K562 (cell line): ENCODE data around the gene ABCF2. TPM values are rescaled to one million over a fixed set of nuclear protein-coding genes. Genes with fewer than 3 reads are reported as not detected.

Source experiments
- FOXJ2 ChIP-seq: fragments of 200-800 bp; sonication (Bioruptor generic); IDR thresholded peaks from 2 replicates; pipeline ENCODE4 v1.6.1; 2016; ENCODE audit warnings: missing genetic modification characterization, missing compliant biosample characterization
- HDAC2 ChIP-seq: fragments of 450-650 bp; IDR thresholded peaks from 2 replicates; pipeline ENCODE4 v1.6.1; 2016; ENCODE audit warnings: mild to moderate bottlenecking
- HMGN3 ChIP-seq: IDR thresholded peaks from 2 replicates; pipeline ENCODE4 v1.6.1; 2011; ENCODE audit warnings: borderline replicate concordance, low read depth, mild to moderate bottlenecking, mixed read lengths, low read length; ENCODE audit not compliant: insufficient read length; ENCODE audit errors: extremely low read depth
- KAT7 ChIP-seq: sonication (generic); formaldehyde crosslinking; IDR thresholded peaks from 2 replicates; pipeline ENCODE4 v1.8.0; 2022; ENCODE audit warnings: missing genetic modification reagents, mild to moderate bottlenecking, borderline replicate concordance
- NFATC3 ChIP-seq: fragments of 450-650 bp; IDR thresholded peaks from 2 replicates; pipeline ENCODE4 v1.6.1; 2017; ENCODE audit warnings: mild to moderate bottlenecking
- PHF21A ChIP-seq: fragments of 450-650 bp; IDR thresholded peaks from 2 replicates; pipeline ENCODE4 v1.6.1; 2017; ENCODE audit warnings: low read depth, borderline replicate concordance
- RBM14 ChIP-seq: fragments of 200-400 bp; formaldehyde crosslinking; IDR thresholded peaks from 2 replicates; pipeline ENCODE4 v1.6.1; 2018; ENCODE audit warnings: low read depth, mild to moderate bottlenecking, low read length, moderate library complexity, borderline replicate concordance; ENCODE audit not compliant: insufficient read depth
- TCFL5 ChIP-seq: fragments of 250-450 bp; sonication (Bioruptor Pico); conservative IDR thresholded peaks from 2 replicates; pipeline ENCODE4 v1.6.1; 2021; ENCODE audit warnings: mild to moderate bottlenecking, moderate library complexity, matching md5 sums
- TEAD4 ChIP-seq, 2 experiments: sonication (generic) in 1 of 2; formaldehyde crosslinking in 1 of 2; IDR thresholded peaks; 2 replicates each; pipeline versions ENCODE4 v1.6.1 to v1.8.0; 2012 to 2022; ENCODE audit warnings: borderline replicate concordance in 1 of 2, inconsistent platforms in 1 of 2, low read length in 1 of 2, mild to moderate bottlenecking in 1 of 2, missing genetic modification reagents in 1 of 2
- TOE1 ChIP-seq, 2 experiments: fragments of 450-650 bp in 1 of 2; sonication (generic) in 1 of 2; formaldehyde crosslinking in 1 of 2; IDR thresholded peaks; 2 replicates each; pipeline versions ENCODE4 v1.7.1 to v1.8.0; 2016 to 2022; ENCODE audit warnings: borderline replicate concordance in 2 of 2, mild to moderate bottlenecking in 2 of 2, antibody characterized with exemption in 1 of 2, inconsistent platforms in 1 of 2, low read depth in 1 of 2, missing genetic modification reagents in 1 of 2, moderate library complexity in 1 of 2
- TRIM28 ChIP-seq: fragments of 450-650 bp; IDR thresholded peaks from 2 replicates; pipeline ENCODE4 v1.6.1; 2017
- ZMIZ1 ChIP-seq, 2 experiments: fragments of 150-350 bp in 1 of 2; IDR thresholded peaks; 2 replicates each; pipeline ENCODE4 v1.6.1; 2012 to 2016; ENCODE audit warnings: low read depth in 2 of 2, low read length in 2 of 2, mild to moderate bottlenecking in 1 of 2, moderate library complexity in 1 of 2
- ZNF512 ChIP-seq: IDR thresholded peaks from 2 replicates; pipeline ENCODE4 v1.6.1; 2016; ENCODE audit warnings: missing genetic modification characterization, missing compliant biosample characterization
- ZNF79 ChIP-seq: fragments of 250-450 bp; sonication (Bioruptor Pico); IDR thresholded peaks from 2 replicates; pipeline ENCODE4 v1.4.0; 2020; ENCODE audit warnings: low read depth, mild to moderate bottlenecking, moderate library complexity
- polyA plus RNA-seq, 8 experiments: library from polyadenylated mRNA; depleted of rRNA in 4 of 8; stranded (reverse) in 5 of 8; unstranded in 3 of 8; fragments of >200 nt; fragmentation: Nextera tagmentation in 2 of 8; fragmentation: Illumina TruSeq in 1 of 8; extraction: Ambion mirVana in 2 of 8; extraction: Trizol in 1 of 8; gene quantifications; 2 replicates each; pipeline versions ENCODE4 v1.2.1 to v1.2.3, GENCODE V29; 2011 to 2014; ENCODE audit warnings: inconsistent platforms in 1 of 8, missing spikeins in 1 of 8
- total RNA-seq, 7 experiments: library from RNA; depleted of rRNA in 6 of 7; stranded (reverse); fragments of >200 nt in 6 of 7; fragmentation: Illumina TruSeq in 2 of 7; extraction: Trizol in 2 of 7; gene quantifications; 2 replicates each; pipeline versions ENCODE4 v1.2.1 to v1.2.3, GENCODE V29; 2011 to 2021; ENCODE audit warnings: low replicate concordance in 1 of 7
- TF ChIP-seq, protein P1 (sequence below), 2 experiments: IDR thresholded peaks in 1 of 2; conservative IDR thresholded peaks in 1 of 2; 2 replicates each; pipeline ENCODE4 v1.6.1; 2016; ENCODE audit warnings: low read depth in 2 of 2, mild to moderate bottlenecking in 1 of 2, missing compliant biosample characterization in 1 of 2, missing genetic modification characterization in 1 of 2, moderate library complexity in 1 of 2

The ABCF2 gene
- total and polyA plus RNA-seq, 9 of the 15 experiments (the other 6 are each of a cell fraction or from before 2014, with no cell fraction given): 62.1 to 224 (median 113) TPM

- TF ChIP-seq, protein P1, sequence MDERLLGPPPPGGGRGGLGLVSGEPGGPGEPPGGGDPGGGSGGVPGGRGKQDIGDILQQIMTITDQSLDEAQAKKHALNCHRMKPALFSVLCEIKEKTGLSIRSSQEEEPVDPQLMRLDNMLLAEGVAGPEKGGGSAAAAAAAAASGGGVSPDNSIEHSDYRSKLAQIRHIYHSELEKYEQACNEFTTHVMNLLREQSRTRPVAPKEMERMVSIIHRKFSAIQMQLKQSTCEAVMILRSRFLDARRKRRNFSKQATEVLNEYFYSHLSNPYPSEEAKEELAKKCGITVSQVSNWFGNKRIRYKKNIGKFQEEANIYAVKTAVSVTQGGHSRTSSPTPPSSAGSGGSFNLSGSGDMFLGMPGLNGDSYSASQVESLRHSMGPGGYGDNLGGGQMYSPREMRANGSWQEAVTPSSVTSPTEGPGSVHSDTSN (CRISPR knock-in tag; IDR thresholded peaks at IDR 0.05; ENCODE audit: low read depth): no peak
- TF ChIP-seq, protein P1 (tag; conservative IDR thresholded peaks at IDR 0.05; ENCODE audit: low read depth): 0 out of 2 replicates have a peak, but pooled peaks have one; percentile 15
- no peak for TF ChIP-seq NFATC3
- TF ChIP-seq PHF21A: peak; percentile 20; the same call in 1 of the 2 replicates
- peak; percentile 70 for TF ChIP-seq HDAC2
- TF ChIP-seq TOE1 (IDR thresholded peaks at IDR 0.05; ENCODE audit: borderline replicate concordance): peak; percentile 73; the same call in 1 of the 2 replicates
- 0 out of 2 replicates have a peak, but pooled peaks have one; percentile 14 for TF ChIP-seq TOE1 (CRISPR knock-in tag; IDR thresholded peaks at IDR 0.05; ENCODE audit: borderline replicate concordance, low read depth)
- TF ChIP-seq ZNF512 (tag): no peak
- TF ChIP-seq TCFL5: no peak
- no peak for TF ChIP-seq TRIM28
- TF ChIP-seq HMGN3: peak; percentile 89
- no peak for TF ChIP-seq RBM14
- no peak for TF ChIP-seq ZNF79
- TF ChIP-seq FOXJ2 (tag): peak; percentile 62; the same call in 1 of the 2 replicates
- 0 out of 4 replicates have a peak, but pooled peaks of 1 of the 2 experiments have one; percentile 16 for TF ChIP-seq ZMIZ1 (IDR thresholded peaks at IDR 0.05; ENCODE audit: low read depth in 2 of 2, low read length in 2 of 2)
- peak; percentile 44; the same call in 1 of the 2 replicates for TF ChIP-seq TEAD4 (IDR thresholded peaks at IDR 0.05; ENCODE audit: low read length)
- no peak for TF ChIP-seq TEAD4 (CRISPR knock-in tag; IDR thresholded peaks at IDR 0.05; ENCODE audit: borderline replicate concordance)
- TF ChIP-seq KAT7 (CRISPR knock-in tag): peak; percentile 86; the same call in 1 of the 2 replicates
Measured at GRCh38 chr7:151226875-151227782, at the start of gene ABCF2 (continued).
